Measurements from ENCODE around the gene FXR2. TPM values are rescaled to one million over a fixed set of nuclear protein-coding genes. Genes with fewer than 3 reads are reported as not detected.

Gene FXR2
- total and polyA plus RNA-seq, 3 donors from 2014 or later, result 53.8 to 76.0 (median 60.3) TPM

DNA sequence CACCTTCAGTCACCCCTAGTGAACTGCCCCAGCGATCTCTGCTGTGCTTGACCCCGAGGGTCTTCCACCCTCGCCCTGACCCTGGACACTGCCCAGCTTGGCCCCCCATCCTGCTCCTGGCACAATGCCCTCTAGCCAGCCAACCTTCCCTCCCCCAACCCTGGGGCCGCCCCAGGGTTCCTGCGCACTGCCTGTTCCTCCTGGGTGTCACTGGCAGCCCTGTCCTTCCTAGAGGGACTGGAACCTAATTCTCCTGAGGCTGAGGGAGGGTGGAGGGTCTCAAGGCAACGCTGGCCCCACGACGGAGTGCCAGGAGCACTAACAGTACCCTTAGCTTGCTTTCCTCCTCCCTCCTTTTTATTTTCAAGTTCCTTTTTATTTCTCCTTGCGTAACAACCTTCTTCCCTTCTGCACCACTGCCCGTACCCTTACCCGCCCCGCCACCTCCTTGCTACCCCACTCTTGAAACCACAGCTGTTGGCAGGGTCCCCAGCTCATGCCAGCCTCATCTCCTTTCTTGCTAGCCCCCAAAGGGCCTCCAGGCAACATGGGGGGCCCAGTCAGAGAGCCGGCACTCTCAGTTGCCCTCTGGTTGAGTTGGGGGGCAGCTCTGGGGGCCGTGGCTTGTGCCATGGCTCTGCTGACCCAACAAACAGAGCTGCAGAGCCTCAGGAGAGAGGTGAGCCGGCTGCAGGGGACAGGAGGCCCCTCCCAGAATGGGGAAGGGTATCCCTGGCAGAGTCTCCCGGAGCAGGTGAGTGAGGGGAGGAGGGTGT, 56.0 kb downstream of the FXR2 start, which contains the start of gene TNFSF13:
TSS of gene TNFSF13 (plus strand) at position 207 of the 776 bp plus-strand sequence. CDS start at position 497, 290 bp downstream.
- H3K27ac ChIP-seq, result peak within 1 kb of the TSS; percentile 86 to 92
- intact Hi-C loops (cut with DNase I; ENCODE audit: low total_unique reads), result loop anchor here (5.0 kb wide), 1 partner anchor 46 kb away; no protein-coding TSS in a partner anchor
- no peaks in the 10 kb centered on the region for H3K9me3 ChIP-seq
- peaks cover 51% of the 10 kb centered on the region for H3K4me1 ChIP-seq
- TF ChIP-seq, protein P1, sequence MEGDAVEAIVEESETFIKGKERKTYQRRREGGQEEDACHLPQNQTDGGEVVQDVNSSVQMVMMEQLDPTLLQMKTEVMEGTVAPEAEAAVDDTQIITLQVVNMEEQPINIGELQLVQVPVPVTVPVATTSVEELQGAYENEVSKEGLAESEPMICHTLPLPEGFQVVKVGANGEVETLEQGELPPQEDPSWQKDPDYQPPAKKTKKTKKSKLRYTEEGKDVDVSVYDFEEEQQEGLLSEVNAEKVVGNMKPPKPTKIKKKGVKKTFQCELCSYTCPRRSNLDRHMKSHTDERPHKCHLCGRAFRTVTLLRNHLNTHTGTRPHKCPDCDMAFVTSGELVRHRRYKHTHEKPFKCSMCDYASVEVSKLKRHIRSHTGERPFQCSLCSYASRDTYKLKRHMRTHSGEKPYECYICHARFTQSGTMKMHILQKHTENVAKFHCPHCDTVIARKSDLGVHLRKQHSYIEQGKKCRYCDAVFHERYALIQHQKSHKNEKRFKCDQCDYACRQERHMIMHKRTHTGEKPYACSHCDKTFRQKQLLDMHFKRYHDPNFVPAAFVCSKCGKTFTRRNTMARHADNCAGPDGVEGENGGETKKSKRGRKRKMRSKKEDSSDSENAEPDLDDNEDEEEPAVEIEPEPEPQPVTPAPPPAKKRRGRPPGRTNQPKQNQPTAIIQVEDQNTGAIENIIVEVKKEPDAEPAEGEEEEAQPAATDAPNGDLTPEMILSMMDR (IDR thresholded peaks at IDR 0.05), result no peak
- no peak for TF ChIP-seq POLR2A (IDR thresholded peaks at IDR 0.05)
- H3K27me3 ChIP-seq, result no peaks in the 10 kb centered on the region
- WGBS, 2 donors, result 53 to 67% methylated on average over 12 to 16 of the region's 16 CpGs
- peak; percentile 40 for DNase-seq
- no peak within 1 kb of the TSS for H3K4me3 ChIP-seq
- H3K36me3 ChIP-seq (ENCODE audit: low read depth, missing control alignments), result no peaks in the 10 kb centered on the region

DNA sequence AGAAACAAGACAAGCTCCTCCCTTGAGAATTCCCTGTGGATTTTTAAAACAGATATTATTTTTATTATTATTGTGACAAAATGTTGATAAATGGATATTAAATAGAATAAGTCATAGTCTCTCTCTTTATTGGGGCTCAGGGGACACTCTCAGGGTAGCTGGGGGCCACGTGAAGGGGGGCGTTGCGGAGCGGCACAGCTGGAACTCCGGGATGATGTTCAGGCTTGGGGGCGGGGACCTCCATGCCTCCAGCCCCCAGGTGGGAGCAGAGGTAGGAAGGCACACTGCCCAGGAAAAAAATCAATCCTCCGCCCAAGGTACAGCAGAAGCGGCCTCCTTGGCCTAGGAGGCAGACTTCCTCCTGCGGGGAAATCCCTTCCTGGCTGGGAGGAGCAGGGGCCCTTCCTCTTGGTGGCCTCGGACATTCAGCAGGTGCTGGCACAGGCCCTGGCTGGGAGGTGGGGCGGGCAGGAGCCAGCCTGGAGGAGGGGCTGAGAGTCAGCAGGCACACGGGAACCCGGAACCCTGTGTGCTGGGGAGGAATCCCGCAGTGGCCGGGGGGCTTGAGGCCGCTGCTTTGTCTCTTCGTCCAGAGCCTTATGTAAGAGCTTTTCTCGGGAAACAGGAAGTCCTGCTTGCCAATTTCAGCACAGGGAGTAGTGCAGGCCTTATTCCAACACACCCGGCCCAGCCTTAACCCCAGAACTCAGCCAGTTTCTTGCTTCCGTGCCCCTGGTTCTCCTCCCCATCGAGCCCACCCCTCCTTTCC, 56.7 kb downstream of the FXR2 start:
- no peaks in the 10 kb centered on the region for H3K27me3 ChIP-seq
- H3K36me3 ChIP-seq (ENCODE audit: low read depth, missing control alignments), result no peaks in the 10 kb centered on the region
- 27 to 30% methylated on average over 21 of the region's 21 CpGs for WGBS, 2 donors
- H3K4me1 ChIP-seq, result peaks cover 43% of the 10 kb centered on the region
- DNase-seq, result peak; percentile 81
- intact Hi-C loops (cut with DNase I; ENCODE audit: low total_unique reads), result loop anchor here (5.0 kb wide), 1 partner anchor 46 kb away; no protein-coding TSS in a partner anchor
- no peaks in the 10 kb centered on the region for H3K9me3 ChIP-seq
- no peak overlapping the region for H3K4me3 ChIP-seq
- TF ChIP-seq, protein P1 (IDR thresholded peaks at IDR 0.05), result no peak
- TF ChIP-seq POLR2A (IDR thresholded peaks at IDR 0.05), result no peak
- H3K27ac ChIP-seq, result peak overlapping the region; percentile 86 to 92

DNA sequence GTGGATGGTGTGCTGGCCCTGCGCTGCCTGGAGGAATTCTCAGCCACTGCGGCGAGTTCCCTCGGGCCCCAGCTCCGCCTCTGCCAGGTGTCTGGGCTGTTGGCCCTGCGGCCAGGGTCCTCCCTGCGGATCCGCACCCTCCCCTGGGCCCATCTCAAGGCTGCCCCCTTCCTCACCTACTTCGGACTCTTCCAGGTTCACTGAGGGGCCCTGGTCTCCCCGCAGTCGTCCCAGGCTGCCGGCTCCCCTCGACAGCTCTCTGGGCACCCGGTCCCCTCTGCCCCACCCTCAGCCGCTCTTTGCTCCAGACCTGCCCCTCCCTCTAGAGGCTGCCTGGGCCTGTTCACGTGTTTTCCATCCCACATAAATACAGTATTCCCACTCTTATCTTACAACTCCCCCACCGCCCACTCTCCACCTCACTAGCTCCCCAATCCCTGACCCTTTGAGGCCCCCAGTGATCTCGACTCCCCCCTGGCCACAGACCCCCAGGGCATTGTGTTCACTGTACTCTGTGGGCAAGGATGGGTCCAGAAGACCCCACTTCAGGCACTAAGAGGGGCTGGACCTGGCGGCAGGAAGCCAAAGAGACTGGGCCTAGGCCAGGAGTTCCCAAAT, 57.4 kb downstream of the FXR2 start:
- no peak for DNase-seq
- 45 to 55% methylated on average over 14 to 19 of the region's 19 CpGs for WGBS, 2 donors
- no peak overlapping the region for H3K4me3 ChIP-seq
- no peaks in the 10 kb centered on the region for H3K27me3 ChIP-seq
- peaks cover 36% of the 10 kb centered on the region for H3K4me1 ChIP-seq
- TF ChIP-seq, protein P1 (IDR thresholded peaks at IDR 0.05), result no peak
- no peak for TF ChIP-seq POLR2A (IDR thresholded peaks at IDR 0.05)
- no peaks in the 10 kb centered on the region for H3K9me3 ChIP-seq
- intact Hi-C loops (cut with DNase I; ENCODE audit: low total_unique reads), result loop anchor here (5.0 kb wide), 1 partner anchor 45 kb away; no protein-coding TSS in a partner anchor
- H3K27ac ChIP-seq, result peak overlapping the region; percentile 86 to 92
- H3K36me3 ChIP-seq (ENCODE audit: low read depth, missing control alignments), result no peaks in the 10 kb centered on the region

DNA sequence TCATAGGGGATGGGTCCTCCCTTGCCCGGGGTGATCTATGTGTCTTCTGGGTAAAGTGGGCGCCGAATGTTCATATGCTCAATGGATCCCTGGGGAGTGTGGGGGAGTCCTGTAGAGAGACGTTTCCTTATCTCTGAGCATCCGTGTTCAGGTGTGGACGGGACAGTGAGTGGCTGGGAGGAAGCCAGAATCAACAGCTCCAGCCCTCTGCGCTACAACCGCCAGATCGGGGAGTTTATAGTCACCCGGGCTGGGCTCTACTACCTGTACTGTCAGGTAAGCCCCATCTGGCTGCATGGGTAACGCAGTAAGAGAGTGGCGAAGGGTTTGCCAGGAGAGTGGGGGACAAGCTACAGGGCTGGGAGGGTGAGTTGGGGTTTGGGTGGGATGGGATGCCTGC, 58.1 kb downstream of the FXR2 start:
- intact Hi-C loops (cut with DNase I; ENCODE audit: low total_unique reads), result loop anchor here (5.0 kb wide), 1 partner anchor 44 kb away; no protein-coding TSS in a partner anchor
- DNase-seq, result no peak
- Histone ChIP-seq H3K27me3 (no peaks in the 10 kb centered on the region), H3K4me3 (no peak overlapping the region), H3K27ac (no peak overlapping the region), H3K9me3 (no peaks in the 10 kb centered on the region), H3K36me3 (ENCODE audit: low read depth, missing control alignments) (no peaks in the 10 kb centered on the region), H3K4me1 (peaks cover 36% of the 10 kb centered on the region)
- WGBS, 2 donors, result 77 to 85% methylated on average over 9 to 12 of the region's 12 CpGs
- TF ChIP-seq, protein P1 (IDR thresholded peaks at IDR 0.05), result no peak
- no peak for TF ChIP-seq POLR2A (IDR thresholded peaks at IDR 0.05)

All from testis (tissue), 3 donors.